Measurements from ENCODE around the gene TUBB1.

TUBB1 gene

GRCh38 chr20:59073582-59073981 is 54.4 kb downstream of the TUBB1 start:
- no peak for TF ChIP-seq FOXP2 (optimal IDR thresholded peaks at IDR 0.05; ENCODE audit: control extremely low read depth, extremely low read length, insufficient read depth)
- no peak for TF ChIP-seq POLR2AphosphoS5 (IDR thresholded peaks at IDR 0.05; ENCODE audit: borderline replicate concordance, low read depth, low read length)
- no peak for TF ChIP-seq EZH2 (IDR thresholded peaks at IDR 0.05)
- no peaks in the 10 kb centered on the region for H3K9me3 ChIP-seq (ENCODE audit: low read depth, low read length)
- H3K4me3 ChIP-seq: no peak overlapping the region
- H3K9ac ChIP-seq (ENCODE audit: insufficient read length): no peak overlapping the region
- DNase-seq (ENCODE audit: low read depth, low spot score): no peak
- no peaks in the 10 kb centered on the region for H3K36me3 ChIP-seq (ENCODE audit: insufficient read depth, low read length)
- no peak overlapping the region for H3K27ac ChIP-seq

- no peak overlapping the region for H3K27ac ChIP-seq
These were observed 55.2 kb downstream of the TUBB1 start for GRCh38 chr20:59074456-59074855.

GRCh38 chr20:59075934-59076508 is 56.8 kb downstream of the TUBB1 start:
- no peak for TF ChIP-seq POLR2AphosphoS5 (IDR thresholded peaks at IDR 0.05; ENCODE audit: borderline replicate concordance, low read depth, low read length)
- no peak for TF ChIP-seq FOXP2 (optimal IDR thresholded peaks at IDR 0.05; ENCODE audit: control extremely low read depth, extremely low read length, insufficient read depth)
- TF ChIP-seq EZH2 (IDR thresholded peaks at IDR 0.05): no peak
- H3K27ac ChIP-seq: no peak overlapping the region
- H3K9me3 ChIP-seq (ENCODE audit: low read depth, low read length): no peaks in the 10 kb centered on the region
- no peak overlapping the region for H3K4me3 ChIP-seq
- DNase-seq (ENCODE audit: low read depth, low spot score): no peak
- H3K36me3 ChIP-seq (ENCODE audit: insufficient read depth, low read length): no peaks in the 10 kb centered on the region
- H3K9ac ChIP-seq (ENCODE audit: insufficient read length): no peak overlapping the region

More at GRCh38 chr20:59074456-59074855, 55.2 kb downstream of the TUBB1 start:
- Histone ChIP-seq H3K9me3 (ENCODE audit: low read depth, low read length) (no peaks in the 10 kb centered on the region), H3K9ac (ENCODE audit: insufficient read length) (no peak overlapping the region), H3K36me3 (ENCODE audit: insufficient read depth, low read length) (no peaks in the 10 kb centered on the region), H3K4me3 (no peak overlapping the region)
- no peak for TF ChIP-seq FOXP2 (optimal IDR thresholded peaks at IDR 0.05; ENCODE audit: control extremely low read depth, extremely low read length, insufficient read depth)
- TF ChIP-seq POLR2AphosphoS5 (IDR thresholded peaks at IDR 0.05; ENCODE audit: borderline replicate concordance, low read depth, low read length): no peak
- TF ChIP-seq EZH2 (IDR thresholded peaks at IDR 0.05): no peak
- DNase-seq (ENCODE audit: low read depth, low spot score): no peak
